H1 (cell line): Measurements from ENCODE around the gene CDON. TPM values are rescaled to one million over a fixed set of nuclear protein-coding genes. Genes with fewer than 3 reads are reported as not detected.

Experiments used
- CHD2 ChIP-seq: IDR thresholded peaks from 2 replicates; pipeline ENCODE4 v1.6.1; 2012; ENCODE audit warnings: low read length, improper control_type of control experiment
- FOSL1 ChIP-seq: IDR thresholded peaks from 2 replicates; pipeline ENCODE4 v1.6.1; 2011; ENCODE audit warnings: mild to moderate bottlenecking, low read depth, low read length, moderate library complexity; ENCODE audit not compliant: insufficient read depth
- GABPA ChIP-seq: IDR thresholded peaks from 2 replicates; pipeline ENCODE4 v1.6.1; 2011; ENCODE audit warnings: mild to moderate bottlenecking, low read length, moderate library complexity, borderline replicate concordance; ENCODE audit not compliant: insufficient read depth
- POLR2AphosphoS5 ChIP-seq: IDR thresholded peaks from 2 replicates; pipeline ENCODE4 v1.6.1; 2011; ENCODE audit warnings: low read depth, low read length
- POU5F1 ChIP-seq: IDR thresholded peaks from 2 replicates; pipeline ENCODE4 v1.6.1; 2011; ENCODE audit warnings: low read depth, mild to moderate bottlenecking, low read length, moderate library complexity
- RBBP5 ChIP-seq: IDR thresholded peaks from 2 replicates; pipeline ENCODE4 v1.7.1; 2012; ENCODE audit warnings: low read depth, mild to moderate bottlenecking, inconsistent platforms, low read length, moderate library complexity, borderline replicate concordance
- RNF2 ChIP-seq: fragments of 200-900, 300-1000 bp; sonication (generic); IDR thresholded peaks from 2 replicates; pipeline ENCODE4 v1.7.1; 2016; ENCODE audit warnings: borderline replicate concordance, low read depth, mild to moderate bottlenecking, antibody characterized with exemption, low read length; ENCODE audit not compliant: poor library complexity, severe bottlenecking; ENCODE audit errors: missing control alignments
- TAF1 ChIP-seq: IDR thresholded peaks from 2 replicates; pipeline ENCODE4 v1.6.1; 2011; ENCODE audit warnings: mild to moderate bottlenecking, low read depth, low read length
- TEAD4 ChIP-seq: IDR thresholded peaks from 2 replicates; pipeline ENCODE4 v1.6.1; 2012; ENCODE audit warnings: low read depth, low read length, inconsistent platforms, mixed read lengths
- YY1 ChIP-seq: IDR thresholded peaks from 2 replicates; pipeline ENCODE4 v1.6.1; 2011; ENCODE audit warnings: low read depth, mild to moderate bottlenecking, low read length
- polyA plus RNA-seq, 7 experiments: library from polyadenylated mRNA; depleted of rRNA in 3 of 7; stranded (reverse) in 5 of 7; unstranded in 2 of 7; fragments of >200 nt in 5 of 7; fragments of 200-250 nt in 2 of 7; gene quantifications; 1 replicate in 5 of 7; 2 replicates in 1 of 7; 4 replicates in 1 of 7; pipeline versions ENCODE4 v1.2.1 to v1.2.3, GENCODE V29; 2011 to 2013; ENCODE audit warnings: missing spikeins in 2 of 7, mixed read lengths in 2 of 7
- total RNA-seq: library from RNA; stranded (reverse); fragmentation: NEBNext Ultra II Directional; extraction: Animal tissue kit (Norgen Biotek cat#: 25700); gene quantifications from 2 replicates; pipeline ENCODE4 v1.2.1, GENCODE V29; 2021
- TF ChIP-seq, protein P1 (sequence below): IDR thresholded peaks from 2 replicates; pipeline ENCODE4 v1.6.1; 2012; ENCODE audit warnings: low read length, inconsistent platforms

The CDON gene
- total and polyA plus RNA-seq, 2 of the 8 experiments (the other 6 are each of a cell fraction or from before 2014, with no cell fraction given) = 11.0 to 32.5 TPM

DNA sequence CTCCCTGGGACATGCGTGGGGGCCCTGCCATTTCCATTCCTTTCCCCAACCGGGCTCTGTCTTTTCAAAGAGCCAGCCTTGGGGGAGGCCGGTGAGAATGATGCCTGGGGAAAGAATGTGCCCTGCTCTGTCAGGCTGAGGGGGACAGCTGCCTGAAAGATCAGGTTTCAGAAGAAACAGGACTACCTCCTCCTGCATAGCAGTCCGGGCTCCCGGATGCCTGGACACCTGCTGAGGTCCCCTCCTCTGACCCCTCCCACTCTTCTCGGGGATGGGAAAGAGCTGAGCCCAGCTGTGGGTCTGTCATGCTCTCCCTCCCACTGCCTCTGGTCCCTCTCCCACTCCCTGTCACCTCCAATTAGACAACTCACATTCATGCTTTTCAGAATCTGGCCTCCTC lies 41.8 kb upstream of the CDON start (continued):
- TF ChIP-seq, protein P1, sequence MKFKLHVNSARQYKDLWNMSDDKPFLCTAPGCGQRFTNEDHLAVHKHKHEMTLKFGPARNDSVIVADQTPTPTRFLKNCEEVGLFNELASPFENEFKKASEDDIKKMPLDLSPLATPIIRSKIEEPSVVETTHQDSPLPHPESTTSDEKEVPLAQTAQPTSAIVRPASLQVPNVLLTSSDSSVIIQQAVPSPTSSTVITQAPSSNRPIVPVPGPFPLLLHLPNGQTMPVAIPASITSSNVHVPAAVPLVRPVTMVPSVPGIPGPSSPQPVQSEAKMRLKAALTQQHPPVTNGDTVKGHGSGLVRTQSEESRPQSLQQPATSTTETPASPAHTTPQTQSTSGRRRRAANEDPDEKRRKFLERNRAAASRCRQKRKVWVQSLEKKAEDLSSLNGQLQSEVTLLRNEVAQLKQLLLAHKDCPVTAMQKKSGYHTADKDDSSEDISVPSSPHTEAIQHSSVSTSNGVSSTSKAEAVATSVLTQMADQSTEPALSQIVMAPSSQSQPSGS = no peak
- TF ChIP-seq RNF2 (no peak), TAF1 (peak; percentile 58; the same call in 1 of the 2 replicates), CHD2 (no peak), POLR2AphosphoS5 (no peak), TEAD4 (peak; percentile 83), POU5F1 (no peak), FOSL1 (no peak), YY1 (no peak), GABPA (no peak), RBBP5 (peak; percentile 14; the same call in 1 of the 2 replicates)
- TF ChIP-seq, all 59 proteins: peak for 6
